Fibroblast of mammary gland (primary cell): Measurements from ENCODE around the gene HSD17B1.

Experiments
- DNase-seq: peaks from one replicate; pipeline ENCODE4 v3.0.0-alpha.2; 2010; ENCODE audit warnings: low read depth
- H3K4me3 ChIP-seq: 2 replicates; pipeline ENCODE4 v1.5.1; 2011; ENCODE audit warnings: low read depth, mild to moderate bottlenecking, low read length, moderate library complexity; ENCODE audit not compliant: control insufficient read depth
- CTCF ChIP-seq: conservative IDR thresholded peaks from 2 replicates; pipeline ENCODE4 v1.5.1; 2011; ENCODE audit warnings: low read depth, low read length, inconsistent platforms; ENCODE audit not compliant: control insufficient read depth, insufficient read depth

The HSD17B1 gene

GRCh38 chr17:42547001-42547461 is 5.7 kb upstream of the HSD17B1 start:
- DNase-seq: no peak
- no peak for TF ChIP-seq CTCF
- H3K4me3 ChIP-seq: no peak overlapping the region

- no peak for DNase-seq
- H3K4me3 ChIP-seq: no peak overlapping the region
- no peak for TF ChIP-seq CTCF
These were observed 5.0 kb upstream of the HSD17B1 start for GRCh38 chr17:42547698-42548069.

- no peak for DNase-seq
- peak; percentile 12 for TF ChIP-seq CTCF
- no peak overlapping the region for H3K4me3 ChIP-seq
These were observed 4.5 kb upstream of the HSD17B1 start for GRCh38 chr17:42548070-42548837.

GRCh38 chr17:42548993-42549755 is 3.5 kb upstream of the HSD17B1 start:
- H3K4me3 ChIP-seq: no peak overlapping the region
- DNase-seq: no peak
- TF ChIP-seq CTCF: no peak

GRCh38 chr17:42553161-42553818 is 567 bp downstream of the HSD17B1 start:
- peak; percentile 31 for TF ChIP-seq CTCF
- DNase-seq: peak; percentile 78
- peak overlapping the region; percentile 82 for H3K4me3 ChIP-seq

- DNase-seq: no peak
- peak overlapping the region; percentile 82 for H3K4me3 ChIP-seq
- no peak for TF ChIP-seq CTCF
These were observed 1.1 kb downstream of the HSD17B1 start for GRCh38 chr17:42553866-42554249.
